Dermis microvascular lymphatic vessel endothelial cell (primary cell): Measurements from ENCODE around the gene MYADM. TPM values are rescaled to one million over a fixed set of nuclear protein-coding genes. Genes with fewer than 3 reads are reported as not detected.

Experiments used
- DNase-seq, 2 donors: peaks; one replicate each; pipeline versions ENCODE4 v3.0.0 to v3.0.0-alpha.2; 2010; ENCODE audit warnings: low read depth in 2 of 2
- total RNA-seq: library from RNA; depleted of rRNA; stranded (reverse); fragments of >200 nt; gene quantifications from 2 replicates; pipeline ENCODE4 v1.2.1, GENCODE V29; 2014

The MYADM gene
- total RNA-seq, 1 donor from 2014 or later: 5.9 TPM

DNA sequence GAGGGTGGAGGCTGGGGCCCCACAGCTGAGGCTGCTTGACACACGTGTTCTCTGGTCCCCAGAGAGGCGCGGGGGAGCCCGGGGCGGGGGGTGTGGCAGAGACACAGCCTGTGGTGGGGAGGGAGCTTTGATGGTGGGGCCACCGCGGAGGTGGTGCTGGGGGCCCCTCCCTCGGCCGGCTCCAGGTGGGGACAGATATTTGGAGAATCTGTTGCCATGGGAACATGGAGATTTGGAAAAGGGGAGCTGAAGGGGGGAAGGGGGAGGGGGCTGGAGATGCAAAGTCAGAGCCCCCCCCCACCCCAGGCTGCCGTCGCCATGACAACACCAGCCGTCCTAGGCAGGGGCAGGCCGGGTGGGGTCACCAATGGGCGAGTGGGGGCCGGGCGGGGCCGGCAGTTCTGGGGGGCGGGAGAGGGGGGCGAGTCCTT is 15.6 kb downstream of the MYADM start:
- DNase-seq: no peak

DNA sequence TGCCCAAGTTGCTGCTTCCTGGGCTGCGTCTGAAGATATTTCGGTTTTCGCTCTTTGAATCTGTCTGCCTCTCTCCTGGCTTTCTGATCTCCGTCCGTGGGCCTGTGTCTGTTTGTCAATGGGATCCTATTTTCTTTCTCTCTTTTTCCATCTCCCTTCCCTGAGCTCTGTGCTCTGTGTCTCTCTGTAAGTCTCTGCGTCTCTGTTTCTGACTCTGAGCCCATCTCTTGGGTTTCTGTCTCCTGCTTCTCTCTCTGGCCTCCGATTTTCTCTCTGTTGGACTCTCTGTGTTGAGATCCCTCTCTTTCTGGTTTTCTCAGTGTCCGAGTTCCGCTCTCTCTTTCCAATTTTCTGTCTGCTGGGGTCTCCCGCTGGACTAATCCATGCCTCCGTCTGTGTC is 16.1 kb downstream of the MYADM start:
- no peak for DNase-seq

DNA sequence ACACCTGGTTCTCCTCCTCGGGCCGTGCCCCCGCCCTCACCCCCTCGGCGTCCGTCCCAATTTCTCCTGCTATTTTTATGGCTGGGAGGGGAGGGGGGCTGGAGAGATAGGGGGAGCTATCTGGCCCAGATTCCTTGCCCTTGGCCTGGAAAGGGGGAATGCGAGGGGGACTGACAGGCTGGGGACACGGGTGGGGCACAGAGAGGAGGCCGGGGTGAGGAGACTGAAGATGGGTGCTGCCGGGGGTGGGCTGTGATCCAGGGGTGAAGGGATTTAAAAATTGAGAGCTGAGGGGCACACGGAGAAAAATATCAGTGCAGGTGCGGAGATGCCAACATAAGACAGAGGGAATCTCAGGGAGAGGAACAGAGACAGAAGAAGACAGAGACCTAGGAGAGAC is 16.6 kb downstream of the MYADM start:
- DNase-seq: no peak

DNA sequence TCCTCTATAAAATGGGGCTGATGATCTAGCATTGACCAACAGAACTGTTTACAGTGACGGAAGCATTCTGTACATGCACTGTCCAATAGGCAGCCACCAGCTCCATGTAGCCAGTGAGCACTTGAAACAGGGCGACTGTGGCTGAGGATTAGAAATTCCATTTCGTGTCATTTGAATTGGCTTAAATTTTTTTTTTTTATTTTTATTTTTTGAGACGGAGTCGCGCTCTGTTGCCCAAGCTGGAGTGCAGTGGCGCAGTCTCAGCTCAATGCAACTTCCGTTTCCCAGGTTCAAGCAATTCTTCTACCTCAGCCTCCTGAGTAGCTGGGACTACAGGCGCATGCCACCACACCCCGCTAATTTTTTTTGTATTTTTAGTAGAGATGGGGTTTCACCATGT is 17.4 kb downstream of the MYADM start:
- no peak for DNase-seq

DNA sequence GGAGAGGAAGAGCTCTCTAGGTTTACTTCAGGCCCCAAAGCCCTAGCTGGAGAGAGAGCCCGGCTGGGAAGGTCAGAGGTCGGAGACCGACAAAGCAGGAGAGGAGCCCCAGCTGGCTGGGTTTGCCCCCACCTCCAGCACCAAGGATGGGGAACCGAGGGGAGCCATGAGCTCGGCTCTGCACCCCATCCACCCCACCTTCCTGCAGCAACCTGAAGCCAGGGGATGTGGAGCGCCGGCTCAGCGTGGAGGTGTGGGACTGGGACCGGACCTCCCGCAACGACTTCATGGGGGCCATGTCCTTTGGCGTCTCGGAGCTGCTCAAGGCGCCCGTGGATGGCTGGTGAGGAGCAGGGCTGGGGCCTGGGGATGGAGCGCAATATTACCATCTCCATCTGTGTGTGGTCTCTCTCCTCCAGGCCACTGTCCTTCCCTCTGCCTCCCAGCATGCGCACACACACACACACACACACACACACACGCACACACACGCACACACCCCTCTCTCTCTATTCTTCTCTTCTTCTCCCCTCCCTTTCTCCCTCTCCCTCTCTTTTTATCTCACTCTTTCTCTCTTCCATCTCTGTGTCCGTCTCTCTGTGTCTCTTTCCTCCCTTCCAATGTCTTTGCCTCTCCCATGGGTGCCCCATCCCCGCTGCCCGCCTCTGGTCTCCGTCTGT is 24.8 kb downstream of the MYADM start:
- DNase-seq: no peak

DNA sequence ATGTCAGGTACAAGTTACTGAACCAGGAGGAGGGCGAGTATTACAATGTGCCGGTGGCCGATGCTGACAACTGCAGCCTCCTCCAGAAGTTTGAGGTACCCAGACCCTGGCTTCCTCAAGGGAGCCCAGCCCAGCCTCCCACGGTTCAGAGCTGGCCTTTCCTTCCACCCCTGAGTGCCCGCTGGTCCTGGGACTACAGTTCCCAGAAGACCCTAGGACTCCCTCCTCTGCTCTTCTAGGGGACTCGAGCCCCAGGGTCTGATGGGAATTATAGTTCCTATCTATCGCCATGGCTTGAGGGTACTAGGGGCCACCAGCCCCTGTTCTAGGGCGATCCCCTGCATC is 25.3 kb downstream of the MYADM start:
- no peak for DNase-seq

DNA sequence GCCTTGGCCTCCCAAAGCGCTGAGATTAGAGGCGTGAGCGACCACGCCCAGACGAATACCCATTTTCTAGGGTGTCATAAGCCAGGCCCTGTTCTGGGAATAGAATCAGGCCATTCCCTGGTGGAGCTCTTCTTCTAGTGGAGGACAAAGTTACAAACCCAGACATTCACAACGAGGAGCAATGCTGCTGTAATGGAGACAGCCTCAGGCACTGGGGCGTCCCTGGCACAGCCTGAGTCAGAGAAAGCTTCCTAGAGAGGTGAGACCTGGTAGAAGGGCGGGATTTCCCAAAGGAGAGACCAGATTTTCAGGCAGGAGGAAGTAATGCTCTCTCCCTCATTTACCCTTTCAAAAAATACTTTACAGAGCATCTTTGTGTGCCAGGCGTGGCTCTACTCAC is 27.0 kb downstream of the MYADM start:
- no peak for DNase-seq

DNA sequence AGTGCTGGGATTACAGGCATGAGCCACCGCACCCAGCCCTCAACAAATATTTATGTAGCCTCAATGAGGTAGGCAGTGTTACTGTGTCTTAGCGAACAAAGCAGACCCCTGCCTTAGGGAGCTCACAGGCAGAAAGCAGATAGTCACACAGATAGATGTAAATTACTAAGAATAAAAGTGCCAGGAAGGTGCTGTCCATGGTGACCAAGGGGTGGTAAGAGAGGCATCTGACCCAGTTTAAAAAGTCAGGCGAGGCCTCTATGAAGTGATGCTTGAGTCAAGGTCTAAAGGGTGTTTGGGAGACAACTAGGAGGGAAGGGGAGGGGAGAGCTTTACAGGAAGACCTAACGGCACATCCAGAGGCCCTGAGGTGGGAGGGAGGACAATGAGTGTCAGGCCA is 29.0 kb downstream of the MYADM start:
- no peak for DNase-seq

DNA sequence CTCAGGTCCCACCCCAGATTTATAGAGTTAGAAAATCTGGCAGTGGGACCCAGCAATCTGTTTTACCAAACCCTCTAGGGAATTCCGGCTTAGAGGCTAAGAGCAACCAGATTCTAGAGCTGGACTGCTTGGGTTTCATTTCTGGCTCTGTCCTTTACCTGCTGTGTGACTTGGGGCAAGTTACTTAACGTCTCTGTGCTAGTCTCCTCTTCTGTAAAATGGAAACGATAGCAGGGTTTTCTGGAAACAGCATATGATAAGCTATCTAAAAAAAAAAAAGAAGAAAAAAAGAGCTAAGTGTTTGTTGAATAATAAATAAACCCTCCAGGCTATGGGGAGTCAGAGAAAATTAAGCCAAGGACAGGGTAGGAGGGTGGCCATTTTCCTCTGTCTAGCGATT is 29.8 kb downstream of the MYADM start:
- DNase-seq: no peak

DNA sequence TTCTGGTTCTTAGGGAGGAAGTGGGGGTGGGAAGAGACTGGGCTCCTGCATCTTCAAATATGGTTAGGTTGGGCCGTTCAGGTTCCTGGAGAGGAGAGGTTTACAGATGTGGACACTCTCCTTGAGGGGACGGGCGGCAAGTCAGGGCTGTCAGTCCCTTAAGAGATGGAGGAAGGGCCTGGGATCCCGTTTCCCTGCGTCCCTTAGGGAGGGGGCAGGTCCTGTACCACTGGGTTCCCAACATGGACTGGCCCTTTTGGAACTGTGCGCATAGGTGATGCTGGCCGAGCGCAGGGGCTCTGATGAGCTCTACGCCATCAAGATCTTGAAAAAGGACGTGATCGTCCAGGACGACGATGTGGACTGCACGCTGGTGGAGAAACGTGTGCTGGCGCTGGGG is 30.5 kb downstream of the MYADM start:
- DNase-seq: no peak

DNA sequence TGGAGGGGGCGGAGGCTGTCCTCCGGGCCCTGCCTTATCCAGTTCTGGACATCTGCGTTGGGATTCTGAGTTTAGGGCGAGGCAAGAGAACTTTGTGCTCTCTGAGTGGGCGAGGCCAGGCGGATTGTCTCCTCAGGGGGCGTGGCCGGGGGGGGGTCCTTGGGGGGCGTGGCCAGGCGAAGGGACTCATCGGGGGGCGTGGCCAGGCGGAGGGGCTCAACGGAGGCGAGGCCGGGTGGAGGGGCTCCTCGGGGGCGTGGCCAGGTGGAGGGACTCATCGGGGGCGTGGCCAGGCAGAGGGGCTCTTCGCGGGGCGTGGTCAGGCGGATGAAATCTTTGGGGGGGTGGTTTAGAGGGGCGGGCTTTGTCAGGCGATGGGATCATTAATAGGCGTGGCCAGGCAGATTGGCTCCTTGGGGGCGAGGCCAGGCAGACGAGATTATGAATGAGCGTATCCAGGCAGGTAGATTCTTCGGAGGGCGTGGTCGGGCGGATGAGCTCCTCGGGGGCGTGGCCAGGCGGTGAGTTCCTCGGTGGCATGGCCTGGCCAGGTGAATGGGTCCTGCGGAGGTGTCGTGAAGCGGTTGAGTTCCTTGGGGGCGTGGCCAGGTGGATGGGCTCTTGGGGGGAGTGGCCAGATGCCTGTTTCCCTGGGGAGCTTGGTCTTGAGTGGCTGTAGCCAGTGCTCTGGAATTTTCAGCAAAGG is 31.1 kb downstream of the MYADM start:
- no peak for DNase-seq

DNA sequence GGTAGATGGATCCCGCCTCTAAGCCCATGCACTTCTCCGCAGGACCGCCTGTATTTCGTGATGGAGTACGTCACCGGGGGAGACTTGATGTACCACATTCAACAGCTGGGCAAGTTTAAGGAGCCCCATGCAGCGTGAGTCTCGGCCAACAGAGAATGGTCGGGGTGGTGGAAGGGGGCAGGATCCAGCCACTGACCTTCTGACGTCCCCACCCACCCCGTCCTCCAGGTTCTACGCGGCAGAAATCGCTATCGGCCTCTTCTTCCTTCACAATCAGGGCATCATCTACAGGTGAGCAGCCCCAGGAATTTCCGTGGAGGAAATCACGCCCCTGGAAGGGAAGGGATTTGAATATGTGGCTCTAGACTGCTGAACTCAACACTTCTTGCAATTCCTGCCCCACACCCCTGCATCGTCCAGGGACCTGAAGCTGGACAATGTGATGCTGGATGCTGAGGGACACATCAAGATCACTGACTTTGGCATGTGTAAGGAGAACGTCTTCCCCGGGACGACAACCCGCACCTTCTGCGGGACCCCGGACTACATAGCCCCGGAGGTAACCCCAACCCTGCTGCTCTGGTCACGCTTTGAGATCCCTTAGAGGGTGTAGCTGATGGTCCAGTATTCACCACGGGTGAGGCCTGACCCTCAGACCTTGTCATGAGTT is 32.6 kb downstream of the MYADM start:
- DNase-seq: no peak

DNA sequence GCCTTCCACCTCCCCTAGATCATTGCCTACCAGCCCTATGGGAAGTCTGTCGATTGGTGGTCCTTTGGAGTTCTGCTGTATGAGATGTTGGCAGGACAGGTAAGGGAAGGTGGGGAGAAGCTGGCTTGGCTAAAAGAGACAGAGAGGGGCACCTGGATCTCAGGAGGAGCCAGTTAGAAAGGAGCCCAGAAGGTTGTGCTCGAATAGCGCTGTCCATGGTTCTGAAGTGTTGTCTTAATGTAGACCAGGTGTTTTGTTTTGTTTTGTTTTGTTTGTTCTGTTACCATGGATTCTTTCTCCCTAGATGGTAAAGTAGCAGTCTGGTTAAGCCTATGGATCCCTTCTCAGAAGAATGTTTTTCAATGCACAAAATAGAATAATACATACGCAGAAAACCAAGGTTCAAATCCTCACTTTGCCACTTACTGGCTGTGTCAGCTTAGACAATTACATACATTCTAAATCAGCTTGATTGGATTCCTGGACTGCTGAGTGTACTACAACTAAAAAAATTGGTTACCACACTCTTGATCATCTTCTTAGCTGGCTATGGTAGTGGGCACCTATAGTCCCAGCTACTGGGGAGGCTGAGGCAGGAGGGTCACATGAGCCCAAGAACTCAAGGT is 35.5 kb downstream of the MYADM start:
- peak; percentile 18 to 56 for DNase-seq

DNA sequence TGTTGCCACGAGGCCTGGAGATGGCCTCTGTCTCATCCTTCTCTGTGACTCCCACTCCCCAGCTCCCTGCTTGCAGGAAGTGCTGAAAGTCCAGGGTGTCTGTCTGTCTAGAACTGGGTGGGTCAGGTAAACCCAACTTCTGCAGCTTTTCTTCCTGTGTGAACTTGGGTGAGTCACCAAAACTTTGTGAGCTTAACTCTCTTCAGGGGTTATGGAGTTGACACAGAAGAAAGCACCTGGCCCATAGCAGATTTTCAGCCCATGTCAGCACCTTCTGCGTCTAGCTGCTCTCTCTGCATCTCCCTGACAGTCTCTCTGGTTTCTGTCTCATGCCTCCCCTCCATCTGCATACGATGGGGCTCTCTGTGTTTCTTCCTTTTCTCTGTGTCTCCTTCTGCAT is 37.2 kb downstream of the MYADM start:
- DNase-seq: no peak

DNA sequence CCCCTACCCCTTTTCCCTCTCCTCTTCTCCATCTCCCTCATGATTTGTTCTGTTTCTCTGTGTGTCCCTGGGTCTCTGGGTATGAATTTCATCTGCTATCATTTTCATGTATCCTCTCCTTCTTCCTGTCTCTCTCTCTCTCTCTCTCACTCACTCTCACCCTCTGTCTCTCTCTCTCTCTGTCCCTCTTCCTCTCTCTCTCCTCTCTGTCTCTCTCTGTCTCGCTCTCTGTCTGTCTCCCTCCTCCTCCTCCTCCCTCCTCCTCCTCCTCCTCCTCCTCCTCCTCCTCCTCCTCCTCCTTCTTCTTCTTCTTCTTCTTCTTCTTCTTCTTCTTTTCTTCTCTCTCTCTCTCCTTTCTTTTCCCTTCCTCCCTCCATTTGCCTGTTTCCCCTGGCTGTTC is 38.1 kb downstream of the MYADM start:
- no peak for DNase-seq

DNA sequence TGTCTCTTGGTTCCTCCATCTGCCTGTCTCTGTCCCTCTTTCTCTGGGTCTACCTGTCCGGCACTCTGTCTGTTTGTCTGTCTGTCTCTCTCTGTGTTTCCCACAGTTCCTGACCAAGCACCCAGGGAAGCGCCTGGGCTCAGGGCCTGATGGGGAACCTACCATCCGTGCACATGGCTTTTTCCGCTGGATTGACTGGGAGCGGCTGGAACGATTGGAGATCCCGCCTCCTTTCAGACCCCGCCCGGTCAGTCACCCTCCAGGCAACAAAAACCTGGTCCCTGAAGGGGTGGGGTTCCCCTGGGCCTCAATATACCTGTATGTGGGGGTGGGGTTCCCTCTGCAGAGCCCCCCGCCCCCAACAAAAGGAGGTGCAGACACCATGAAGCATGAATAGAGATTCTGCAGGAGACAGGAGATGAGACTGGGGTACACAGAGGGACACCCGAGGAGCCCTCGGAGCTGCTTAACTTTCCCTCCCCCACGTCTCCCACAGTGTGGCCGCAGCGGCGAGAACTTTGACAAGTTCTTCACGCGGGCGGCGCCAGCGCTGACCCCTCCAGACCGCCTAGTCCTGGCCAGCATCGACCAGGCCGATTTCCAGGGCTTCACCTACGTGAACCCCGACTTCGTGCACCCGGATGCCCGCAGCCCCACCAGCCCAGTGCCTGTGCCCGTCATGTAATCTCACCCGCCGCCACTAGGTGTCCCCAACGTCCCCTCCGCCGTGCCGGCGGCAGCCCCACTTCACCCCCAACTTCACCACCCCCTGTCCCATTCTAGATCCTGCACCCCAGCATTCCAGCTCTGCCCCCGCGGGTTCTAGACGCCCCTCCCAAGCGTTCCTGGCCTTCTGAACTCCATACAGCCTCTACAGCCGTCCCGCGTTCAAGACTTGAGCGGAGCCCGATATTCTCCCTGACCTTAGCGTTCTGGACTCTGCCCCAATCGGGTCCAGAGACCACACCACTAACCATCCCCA is 38.8 kb downstream of the MYADM start:
- DNase-seq: peak in 1 of 2 donors; percentile 19

DNA sequence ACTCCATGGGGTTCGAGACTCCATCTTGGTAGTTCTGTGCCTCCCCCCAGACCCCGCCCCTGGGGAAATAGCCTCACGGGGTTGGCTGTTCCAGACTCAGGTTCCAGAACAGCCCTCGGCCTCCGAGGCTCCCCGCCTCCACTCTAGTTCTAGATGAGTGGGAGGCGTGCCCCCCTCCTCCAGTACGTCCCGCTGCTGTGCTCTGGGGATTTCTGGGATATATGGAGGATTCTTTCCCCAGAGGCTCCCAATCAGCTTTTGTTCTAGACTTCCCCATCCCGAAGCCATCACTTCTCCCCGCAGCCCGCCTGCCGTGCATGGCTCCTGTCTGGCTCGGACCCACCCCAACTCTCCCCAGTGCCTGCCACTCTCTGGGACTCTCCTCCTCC is 39.5 kb downstream of the MYADM start:
- DNase-seq: no peak

DNA sequence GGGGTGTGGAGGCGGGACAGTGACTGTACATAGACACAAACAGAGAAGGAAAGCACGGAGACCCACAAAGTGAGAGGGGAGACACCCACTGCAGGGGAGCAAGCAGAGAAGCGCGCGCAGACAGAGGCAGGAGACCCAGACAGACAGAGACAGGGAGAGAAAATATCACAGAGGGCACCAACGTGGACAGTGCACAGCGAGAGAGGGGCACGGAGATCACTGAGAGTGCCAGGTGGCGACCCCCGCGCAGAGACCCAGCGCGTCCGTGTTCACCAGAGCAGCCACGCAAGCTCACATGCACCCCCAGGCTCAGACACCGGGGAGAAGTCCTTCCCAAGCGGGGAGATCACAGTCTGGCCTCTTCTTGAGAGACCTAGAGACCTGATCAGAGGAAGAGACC is 40.0 kb downstream of the MYADM start:
- DNase-seq: no peak

DNA sequence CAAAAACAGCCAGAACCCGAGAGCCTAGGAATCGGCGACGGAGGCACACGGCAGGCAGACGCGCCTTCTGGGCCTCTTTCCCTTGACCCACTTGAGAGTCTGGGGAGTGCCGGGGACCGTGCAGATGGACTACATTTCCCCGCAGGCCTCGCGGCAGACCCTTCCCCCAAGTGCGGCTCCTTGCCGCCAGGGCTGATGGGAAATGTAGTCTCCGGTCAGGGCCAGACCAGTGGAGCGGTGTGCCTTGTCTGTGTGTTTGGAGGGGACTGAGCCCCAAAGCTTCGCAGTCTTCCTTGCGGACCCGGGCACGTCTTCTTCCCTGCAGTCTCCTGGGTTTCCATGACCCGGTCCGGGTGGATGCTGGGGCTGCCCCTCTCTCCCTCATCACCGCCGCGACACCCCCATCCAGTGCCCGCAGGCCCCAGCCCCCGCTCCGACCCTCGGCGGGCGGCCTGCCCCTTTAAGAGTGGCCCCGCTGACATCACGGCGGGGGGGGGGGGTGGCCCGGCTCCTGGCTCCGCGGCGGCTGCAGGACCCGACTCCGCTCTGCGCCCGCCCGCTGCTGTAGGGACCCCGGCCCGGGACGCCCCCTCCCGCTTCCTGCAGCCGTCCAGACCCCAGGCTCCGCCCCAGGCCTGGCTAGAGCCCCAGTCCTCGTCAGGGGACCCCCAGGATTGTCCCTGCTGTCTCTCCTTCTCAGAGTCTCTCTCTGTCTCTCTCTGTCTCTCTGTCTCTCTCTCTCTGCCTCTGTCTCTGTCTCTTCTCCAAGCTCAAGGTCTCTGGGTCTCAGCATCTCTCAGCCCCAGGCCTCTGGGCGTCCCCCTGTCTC is 40.6 kb downstream of the MYADM start:
- peak in 1 of 2 donors; percentile 38 for DNase-seq

DNA sequence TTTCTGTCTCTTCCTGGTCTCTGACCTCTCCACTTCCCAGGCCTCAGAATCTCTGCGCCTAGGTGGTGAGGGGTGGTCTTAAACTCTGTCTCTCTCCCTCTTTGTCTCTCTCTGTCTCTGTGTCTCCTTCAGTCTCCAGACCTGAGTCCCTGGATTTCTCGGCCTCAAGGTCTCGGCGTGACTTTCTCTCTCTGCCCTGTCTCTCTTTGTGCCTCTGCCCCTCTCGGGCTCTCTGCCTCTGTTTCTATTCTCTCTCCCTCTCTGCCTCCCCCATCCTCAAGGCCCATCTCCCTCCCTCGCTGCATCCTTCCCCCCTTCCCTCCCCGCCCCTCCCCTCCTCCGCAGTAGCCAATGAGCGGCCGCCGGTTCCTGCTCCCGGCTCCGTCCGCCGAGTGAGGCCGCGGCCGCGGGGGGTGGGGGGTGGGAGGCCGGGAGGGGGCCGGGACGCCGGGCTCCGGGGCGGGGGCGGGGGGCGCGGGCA is 41.3 kb downstream of the MYADM start, which contains the start of gene CACNG7:
Gene CACNG7, plus strand, starts transcription at position 344 of the 481 bp plus-strand sequence. CDS start 3,554 bp downstream, outside the sequence.
- DNase-seq: no peak
